Astrocyte (in vitro differentiated cells and primary cell): Measurements from ENCODE around the gene GARIN5A. TPM values are rescaled to one million over a fixed set of nuclear protein-coding genes. Genes with fewer than 3 reads are reported as not detected.

Experiments used
- DNase-seq: peaks from one replicate; pipeline ENCODE4 v3.0.0-alpha.2; 2010; ENCODE audit warnings: low read depth
- FAIRE-seq: peaks from 2 replicates; lab custom pipeline; 2011; peaks lifted over from hg19 to GRCh38; lab: Jason Lieb, UNC
- H2AFZ ChIP-seq: 2 replicates; pipeline ENCODE4 v1.6.0; 2012; ENCODE audit warnings: low read depth, low read length, inconsistent platforms
- H3K27ac ChIP-seq: 2 replicates; pipeline ENCODE4 v1.5.1; 2011; ENCODE audit warnings: low read depth, low read length, inconsistent platforms
- H3K27me3 ChIP-seq: 2 replicates; pipeline ENCODE4 v1.6.0; 2011; ENCODE audit warnings: low read length, inconsistent platforms; ENCODE audit not compliant: insufficient read depth
- H3K36me3 ChIP-seq: 2 replicates; pipeline ENCODE4 v1.5.1; 2011; ENCODE audit warnings: low read length, inconsistent platforms; ENCODE audit not compliant: insufficient read depth
- H3K4me1 ChIP-seq: 2 replicates; pipeline ENCODE4 v1.5.1; 2011; ENCODE audit warnings: low read length, inconsistent platforms; ENCODE audit not compliant: insufficient read depth
- H3K4me2 ChIP-seq: 2 replicates; pipeline ENCODE4 v1.6.0; 2012; ENCODE audit warnings: low read length, inconsistent platforms
- H3K4me3 ChIP-seq: 2 replicates; pipeline ENCODE4 v1.5.1; 2011; ENCODE audit warnings: low read depth, mild to moderate bottlenecking, low read length, inconsistent platforms; ENCODE audit not compliant: insufficient read depth
- H3K79me2 ChIP-seq: 2 replicates; pipeline ENCODE4 v1.6.0; 2012; ENCODE audit warnings: mild to moderate bottlenecking, low read length, inconsistent platforms; ENCODE audit not compliant: insufficient read depth
- H3K9ac ChIP-seq: 2 replicates; pipeline ENCODE4 v1.6.0; 2012; ENCODE audit warnings: mild to moderate bottlenecking, low read length, inconsistent platforms
- H3K9me3 ChIP-seq: 2 replicates; pipeline ENCODE4 v1.5.1; 2012; ENCODE audit warnings: low read depth, mild to moderate bottlenecking, low read length, inconsistent platforms; ENCODE audit not compliant: insufficient read depth
- H4K20me1 ChIP-seq: 2 replicates; pipeline ENCODE4 v1.6.0; 2012; ENCODE audit warnings: low read length, inconsistent platforms; ENCODE audit not compliant: insufficient read depth
- H3K27ac Mint-ChIP-seq: one replicate; pipeline ENCODE4 v1.8.0; 2021; ENCODE audit warnings: mild to moderate bottlenecking, mixed read lengths; ENCODE audit not compliant: unreplicated experiment
- H3K27me3 Mint-ChIP-seq: one replicate; pipeline ENCODE4 v1.8.0; 2021; ENCODE audit warnings: low read depth, mixed read lengths; ENCODE audit not compliant: unreplicated experiment
- H3K36me3 Mint-ChIP-seq: one replicate; pipeline ENCODE4 v1.8.0; 2021; ENCODE audit warnings: low read depth, mixed read lengths; ENCODE audit not compliant: unreplicated experiment
- H3K4me1 Mint-ChIP-seq: one replicate; pipeline ENCODE4 v1.8.0; 2021; ENCODE audit warnings: low read depth, mixed read lengths; ENCODE audit not compliant: unreplicated experiment
- H3K4me3 Mint-ChIP-seq: one replicate; pipeline ENCODE4 v1.8.0; 2021; ENCODE audit warnings: mild to moderate bottlenecking, moderate library complexity, mixed read lengths; ENCODE audit not compliant: unreplicated experiment
- H3K9me3 Mint-ChIP-seq: one replicate; pipeline ENCODE4 v1.8.0; 2021; ENCODE audit warnings: mild to moderate bottlenecking, mixed read lengths; ENCODE audit not compliant: unreplicated experiment
- EZH2 ChIP-seq: IDR thresholded peaks from 2 replicates; pipeline ENCODE4 v1.6.1; 2012; ENCODE audit warnings: mild to moderate bottlenecking, low read length, inconsistent platforms; ENCODE audit not compliant: insufficient read depth
- total RNA-seq: library from RNA; stranded (reverse); gene quantifications from 2 replicates; pipeline ENCODE4 v1.2.1, GENCODE V29; 2021
- TF ChIP-seq, protein P1 (sequence below): IDR thresholded peaks from 2 replicates; pipeline ENCODE4 v1.5.1; 2011; ENCODE audit warnings: low read depth, mild to moderate bottlenecking, inconsistent platforms, low read length, moderate library complexity; ENCODE audit not compliant: insufficient read depth

The GARIN5A gene
- total RNA-seq, 1 donor from 2014 or later = not detected

DNA sequence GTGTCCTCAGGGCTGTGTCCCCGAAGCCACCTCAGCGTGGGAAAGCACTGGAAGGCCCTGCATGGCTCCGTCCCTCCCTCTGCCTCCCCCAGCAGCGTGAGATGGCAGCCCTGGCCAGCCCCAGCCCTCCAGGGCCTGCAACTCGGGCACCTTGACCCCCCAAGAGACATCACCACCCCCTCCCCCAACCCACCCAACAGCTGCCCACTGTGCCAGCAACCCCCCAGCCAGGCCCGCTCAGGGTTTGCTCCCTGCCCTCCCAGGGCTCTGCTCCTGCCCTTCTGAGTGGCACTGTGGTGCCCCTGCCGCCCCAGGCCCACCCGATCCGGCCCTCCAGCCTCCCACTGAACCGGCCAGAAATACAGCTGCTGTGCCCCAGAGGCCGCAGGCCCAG is 38.5 kb upstream of the GARIN5A start:
- Mint-ChIP-seq H3K9me3 (peaks cover 13% of the 10 kb centered on the region), H3K27me3 (no peaks in the 10 kb centered on the region), H3K27ac (no peak overlapping the region), H3K4me1 (no peaks in the 10 kb centered on the region), H3K4me3 (no peak overlapping the region), H3K36me3 (no peaks in the 10 kb centered on the region)
- FAIRE-seq (no peak), DNase-seq (no peak)
- Histone ChIP-seq H3K79me2 (peaks cover 7% of the 10 kb centered on the region), H3K4me3 (no peak overlapping the region), H4K20me1 (no peaks in the 10 kb centered on the region), H3K27ac (no peak overlapping the region), H3K4me1 (peaks cover 2% of the 10 kb centered on the region), H3K9me3 (peaks cover 4% of the 10 kb centered on the region), H2AFZ (no peak overlapping the region), H3K9ac (no peak overlapping the region), H3K27me3 (no peaks in the 10 kb centered on the region), H3K36me3 (no peaks in the 10 kb centered on the region), H3K4me2 (no peak overlapping the region)
- TF ChIP-seq, protein P1, sequence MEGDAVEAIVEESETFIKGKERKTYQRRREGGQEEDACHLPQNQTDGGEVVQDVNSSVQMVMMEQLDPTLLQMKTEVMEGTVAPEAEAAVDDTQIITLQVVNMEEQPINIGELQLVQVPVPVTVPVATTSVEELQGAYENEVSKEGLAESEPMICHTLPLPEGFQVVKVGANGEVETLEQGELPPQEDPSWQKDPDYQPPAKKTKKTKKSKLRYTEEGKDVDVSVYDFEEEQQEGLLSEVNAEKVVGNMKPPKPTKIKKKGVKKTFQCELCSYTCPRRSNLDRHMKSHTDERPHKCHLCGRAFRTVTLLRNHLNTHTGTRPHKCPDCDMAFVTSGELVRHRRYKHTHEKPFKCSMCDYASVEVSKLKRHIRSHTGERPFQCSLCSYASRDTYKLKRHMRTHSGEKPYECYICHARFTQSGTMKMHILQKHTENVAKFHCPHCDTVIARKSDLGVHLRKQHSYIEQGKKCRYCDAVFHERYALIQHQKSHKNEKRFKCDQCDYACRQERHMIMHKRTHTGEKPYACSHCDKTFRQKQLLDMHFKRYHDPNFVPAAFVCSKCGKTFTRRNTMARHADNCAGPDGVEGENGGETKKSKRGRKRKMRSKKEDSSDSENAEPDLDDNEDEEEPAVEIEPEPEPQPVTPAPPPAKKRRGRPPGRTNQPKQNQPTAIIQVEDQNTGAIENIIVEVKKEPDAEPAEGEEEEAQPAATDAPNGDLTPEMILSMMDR = no peak
- TF ChIP-seq EZH2 = no peak

DNA sequence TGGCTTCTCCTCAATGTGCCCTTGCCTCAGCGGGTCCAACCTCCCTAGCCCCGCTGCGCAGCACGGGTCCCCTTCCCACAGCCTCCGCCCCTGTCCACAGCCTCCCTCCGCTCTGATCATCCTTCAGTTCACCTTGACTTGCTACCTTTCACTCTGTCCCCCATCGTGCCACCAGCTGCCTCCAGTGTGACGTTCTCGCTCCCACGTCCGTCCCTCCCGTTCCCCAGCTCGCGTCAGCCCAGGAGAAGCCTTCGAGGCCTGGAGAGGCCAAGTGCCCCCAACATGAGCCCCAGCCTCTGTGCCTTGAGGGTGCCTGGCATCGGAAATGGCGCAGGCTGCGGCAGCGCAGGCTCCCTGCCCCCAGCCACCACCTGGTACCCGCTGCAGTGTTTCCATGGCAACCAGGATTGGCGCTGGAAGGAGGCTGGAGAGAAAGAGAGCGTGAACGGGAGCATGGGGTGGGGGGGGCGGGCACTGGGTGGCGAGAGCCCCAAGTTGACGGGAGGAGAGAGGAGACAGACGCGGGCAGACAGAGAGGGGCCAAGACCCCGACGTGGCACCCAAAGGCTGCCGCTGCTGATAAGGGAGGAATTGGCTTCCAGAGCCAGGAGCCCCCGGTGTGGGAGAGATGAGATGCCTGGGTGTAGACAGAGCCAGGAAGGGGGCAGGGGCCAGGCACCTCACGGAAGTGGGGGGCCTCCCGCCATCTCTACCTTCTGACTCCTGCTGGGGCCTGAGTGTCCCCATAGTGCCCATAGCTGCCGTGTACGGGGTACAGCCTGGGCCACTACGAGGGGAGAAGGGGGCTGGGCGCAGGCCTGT is 37.9 kb upstream of the GARIN5A start:
- H3K36me3 Mint-ChIP-seq = no peaks in the 10 kb centered on the region
- Histone ChIP-seq H3K9ac (no peak overlapping the region), H3K9me3 (peaks cover 4% of the 10 kb centered on the region), H3K4me3 (no peak overlapping the region), H3K4me1 (peaks cover 4% of the 10 kb centered on the region), H3K27ac (no peak overlapping the region), H3K4me2 (no peak overlapping the region), H2AFZ (peak overlapping the region; percentile 18), H3K27me3 (no peaks in the 10 kb centered on the region), H3K36me3 (no peaks in the 10 kb centered on the region), H4K20me1 (no peaks in the 10 kb centered on the region), H3K79me2 (peaks cover 9% of the 10 kb centered on the region)
- H3K27me3 Mint-ChIP-seq = no peaks in the 10 kb centered on the region
- TF ChIP-seq EZH2 = no peak
- TF ChIP-seq, protein P1 = no peak
- no peak for FAIRE-seq
- no peak for DNase-seq
- H3K4me3 Mint-ChIP-seq = no peak overlapping the region
- no peak overlapping the region for H3K27ac Mint-ChIP-seq
- H3K4me1 Mint-ChIP-seq = no peaks in the 10 kb centered on the region
- H3K9me3 Mint-ChIP-seq = peaks cover 13% of the 10 kb centered on the region

DNA sequence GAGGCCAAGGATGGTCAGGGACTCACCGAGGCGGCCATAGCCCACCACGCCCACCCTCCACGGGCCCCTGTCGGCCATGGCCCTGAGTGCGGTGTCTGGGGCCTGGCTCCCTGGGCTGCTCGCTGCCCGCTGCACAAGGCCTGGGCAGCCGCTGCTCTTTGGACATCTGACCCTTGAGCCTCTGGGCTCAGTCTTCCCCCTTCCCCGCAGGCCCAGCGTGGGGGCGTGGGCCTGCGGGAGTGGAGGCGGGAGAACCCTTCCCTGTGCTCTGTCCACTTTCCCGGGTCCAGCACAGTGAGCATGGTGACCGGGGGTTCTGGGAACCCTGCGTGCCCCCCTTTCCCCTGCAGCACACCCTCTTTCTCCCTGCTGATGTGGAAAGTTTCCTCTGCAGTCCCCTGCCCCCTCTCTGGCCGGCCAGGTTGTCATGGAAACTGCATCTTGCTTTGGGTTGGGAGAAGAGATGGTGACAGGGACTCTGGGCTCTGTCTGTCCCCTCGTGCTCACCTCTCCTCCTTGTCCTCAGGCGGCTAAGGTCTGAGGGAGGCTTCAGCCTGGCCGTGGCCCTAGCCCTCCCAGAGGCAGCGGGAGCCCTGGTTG is 37.2 kb upstream of the GARIN5A start, which contains the start of gene ASPDH:
Gene ASPDH, minus strand, starts transcription at position 168 of the 600 bp plus-strand sequence. Its CDS starts 90 bp downstream, at position 78.
- DNase-seq = no peak
- Histone ChIP-seq H3K9me3 (peaks cover 4% of the 10 kb centered on the region), H3K36me3 (no peaks in the 10 kb centered on the region), H4K20me1 (no peaks in the 10 kb centered on the region), H3K27me3 (no peaks in the 10 kb centered on the region), H3K27ac (no peak within 1 kb of the TSS), H3K4me3 (no peak within 1 kb of the TSS), H3K79me2 (peaks cover 9% of the 10 kb centered on the region), H3K9ac (no peak within 1 kb of the TSS), H3K4me2 (no peak within 1 kb of the TSS), H3K4me1 (peaks cover 4% of the 10 kb centered on the region), H2AFZ (peak within 1 kb of the TSS; percentile 18)
- peaks cover 18% of the 10 kb centered on the region for H3K9me3 Mint-ChIP-seq
- no peak within 1 kb of the TSS for H3K4me3 Mint-ChIP-seq
- H3K27ac Mint-ChIP-seq = no peak within 1 kb of the TSS
- TF ChIP-seq EZH2 = no peak
- TF ChIP-seq, protein P1 = no peak
- H3K27me3 Mint-ChIP-seq = no peaks in the 10 kb centered on the region
- no peaks in the 10 kb centered on the region for H3K36me3 Mint-ChIP-seq
- H3K4me1 Mint-ChIP-seq = no peaks in the 10 kb centered on the region
- FAIRE-seq = no peak
